ENCODE measurements around the gene CCNY. TPM values are rescaled to one million over a fixed set of nuclear protein-coding genes. Genes with fewer than 3 reads are reported as not detected.

Gene CCNY
- total and polyA plus RNA-seq, 8 donors = 10.6 to 41.7 (median 26.6) TPM

GRCh38 chr10:35451151-35452016, 115.1 kb downstream of the CCNY start:
- intact Hi-C loops (cut with DNase I) = no loop called here
- Histone ChIP-seq H3K4me3 (no peak overlapping the region), H3K27me3 (no peaks in the 10 kb centered on the region), H3K4me1 (peaks cover 34 to 75% (median 60%) of the 10 kb centered on the region in 3 donors), H3K9me3 (no peaks in the 10 kb centered on the region), H3K36me3 (no peaks in the 10 kb centered on the region), H3K27ac (peak overlapping the region in 2 of 4 donors; percentile 34)
- no peak for TF ChIP-seq CTCF (IDR thresholded peaks at IDR 0.05)
- peak in 2 of 4 donors; percentile 19 to 20 for ATAC-seq
- no peak for FAIRE-seq
- 76 to 82% methylated on average over 8 of the region's 8 CpGs for WGBS, 2 donors
- DNase-seq = no peak

GRCh38 chr10:35452171-35452570, 115.9 kb downstream of the CCNY start:
- no peak for FAIRE-seq
- intact Hi-C loops (cut with DNase I) = no loop called here
- 16 to 18% methylated on average over 1 of the region's 1 CpG for WGBS, 2 donors
- Histone ChIP-seq H3K4me1 (peaks cover 33 to 75% (median 58%) of the 10 kb centered on the region in 3 donors), H3K27me3 (no peaks in the 10 kb centered on the region), H3K4me3 (no peak overlapping the region), H3K36me3 (no peaks in the 10 kb centered on the region), H3K9me3 (no peaks in the 10 kb centered on the region), H3K27ac (peak overlapping the region in 1 of 4 donors; percentile 34)
- no peak for ATAC-seq
- DNase-seq = no peak
- no peak for TF ChIP-seq CTCF (IDR thresholded peaks at IDR 0.05)

GRCh38 chr10:35452847-35453246, 116.5 kb downstream of the CCNY start:
- Histone ChIP-seq H3K36me3 (no peaks in the 10 kb centered on the region), H3K9me3 (no peaks in the 10 kb centered on the region), H3K27ac (no peak overlapping the region), H3K27me3 (no peaks in the 10 kb centered on the region), H3K4me1 (peaks cover 26 to 69% (median 51%) of the 10 kb centered on the region in 3 donors), H3K4me3 (no peak overlapping the region)
- intact Hi-C loops (cut with DNase I) = no loop called here
- DNase-seq = no peak
- ATAC-seq = no peak
- WGBS, 2 donors = 94 to 98% methylated on average over 2 of the region's 2 CpGs
- no peak for FAIRE-seq
- no peak for TF ChIP-seq CTCF (IDR thresholded peaks at IDR 0.05)

GRCh38 chr10:35453855-35454532, 117.7 kb downstream of the CCNY start:
- Histone ChIP-seq H3K4me3 (peak overlapping the region in 1 of 4 donors; percentile 2), H3K9me3 (no peaks in the 10 kb centered on the region), H3K4me1 (peaks cover 16 to 58% (median 41%) of the 10 kb centered on the region in 3 donors), H3K27me3 (no peaks in the 10 kb centered on the region), H3K27ac (peak overlapping the region in 3 of 4 donors; percentile 1 to 42 (median 27)), H3K36me3 (no peaks in the 10 kb centered on the region)
- DNase-seq (peak in 2 of 6 donors; percentile 38 to 39), FAIRE-seq (no peak), ATAC-seq (peak; percentile 65 to 86 (median 84))
- TF ChIP-seq CTCF (IDR thresholded peaks at IDR 0.05) = no peak
- intact Hi-C loops (cut with DNase I) = no loop called here
- WGBS, 2 donors = 43 to 45% methylated on average over 12 of the region's 12 CpGs
